ENCODE results near the gene TTC16.

DNA sequence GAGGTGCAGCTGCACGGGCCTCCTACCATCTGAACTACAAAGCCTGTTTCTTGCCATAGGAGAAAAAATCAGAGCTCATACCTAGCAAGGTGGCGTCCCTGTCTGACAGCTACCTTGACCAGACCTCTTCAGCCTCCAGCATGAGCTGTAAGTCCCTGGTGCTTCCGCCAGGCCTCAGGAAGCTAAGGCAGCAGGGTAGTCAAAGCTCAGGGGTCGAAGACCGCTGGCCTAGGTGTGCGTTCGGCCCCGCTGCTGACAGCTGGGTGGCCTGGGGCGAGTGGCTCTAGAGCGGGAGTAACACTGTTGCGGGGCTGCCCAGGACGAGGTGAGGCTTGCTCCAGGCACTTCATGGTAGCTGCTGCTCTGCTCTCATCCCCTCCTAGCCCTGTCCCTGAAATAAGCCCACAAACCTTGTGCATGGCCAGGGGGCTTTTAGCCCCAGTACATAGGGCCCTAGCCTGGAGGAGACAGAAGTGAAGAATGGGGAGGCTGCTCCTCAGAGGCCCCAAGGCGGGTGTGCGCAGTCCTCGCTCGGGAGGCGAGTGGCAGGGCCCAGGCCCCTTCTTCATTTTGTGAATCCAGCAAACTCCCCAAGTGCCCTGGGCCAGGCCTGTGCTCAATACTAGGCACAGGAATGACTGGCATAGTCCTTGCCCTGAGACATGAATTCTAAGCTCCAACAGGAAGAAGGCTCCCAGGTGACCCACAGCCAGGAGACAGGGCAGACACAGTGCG lies 13.8 kb downstream of the TTC16 start:
- TF ChIP-seq, protein P1, sequence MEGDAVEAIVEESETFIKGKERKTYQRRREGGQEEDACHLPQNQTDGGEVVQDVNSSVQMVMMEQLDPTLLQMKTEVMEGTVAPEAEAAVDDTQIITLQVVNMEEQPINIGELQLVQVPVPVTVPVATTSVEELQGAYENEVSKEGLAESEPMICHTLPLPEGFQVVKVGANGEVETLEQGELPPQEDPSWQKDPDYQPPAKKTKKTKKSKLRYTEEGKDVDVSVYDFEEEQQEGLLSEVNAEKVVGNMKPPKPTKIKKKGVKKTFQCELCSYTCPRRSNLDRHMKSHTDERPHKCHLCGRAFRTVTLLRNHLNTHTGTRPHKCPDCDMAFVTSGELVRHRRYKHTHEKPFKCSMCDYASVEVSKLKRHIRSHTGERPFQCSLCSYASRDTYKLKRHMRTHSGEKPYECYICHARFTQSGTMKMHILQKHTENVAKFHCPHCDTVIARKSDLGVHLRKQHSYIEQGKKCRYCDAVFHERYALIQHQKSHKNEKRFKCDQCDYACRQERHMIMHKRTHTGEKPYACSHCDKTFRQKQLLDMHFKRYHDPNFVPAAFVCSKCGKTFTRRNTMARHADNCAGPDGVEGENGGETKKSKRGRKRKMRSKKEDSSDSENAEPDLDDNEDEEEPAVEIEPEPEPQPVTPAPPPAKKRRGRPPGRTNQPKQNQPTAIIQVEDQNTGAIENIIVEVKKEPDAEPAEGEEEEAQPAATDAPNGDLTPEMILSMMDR (IDR thresholded peaks at IDR 0.05) = no peak
- no peak for TF ChIP-seq EZH2 (IDR thresholded peaks at IDR 0.05)
